ENCODE results near the gene PEX12. TPM values are rescaled to one million over a fixed set of nuclear protein-coding genes. Genes with fewer than 3 reads are reported as not detected.
A peak's percentile ranks its signal among the peaks of the same experiment; 100 is the strongest.

Gene PEX12
- total and polyA plus RNA-seq, 2 of the 4 experiments (the other 2 are of a cell fraction): 4.5 to 7.9 TPM

DNA sequence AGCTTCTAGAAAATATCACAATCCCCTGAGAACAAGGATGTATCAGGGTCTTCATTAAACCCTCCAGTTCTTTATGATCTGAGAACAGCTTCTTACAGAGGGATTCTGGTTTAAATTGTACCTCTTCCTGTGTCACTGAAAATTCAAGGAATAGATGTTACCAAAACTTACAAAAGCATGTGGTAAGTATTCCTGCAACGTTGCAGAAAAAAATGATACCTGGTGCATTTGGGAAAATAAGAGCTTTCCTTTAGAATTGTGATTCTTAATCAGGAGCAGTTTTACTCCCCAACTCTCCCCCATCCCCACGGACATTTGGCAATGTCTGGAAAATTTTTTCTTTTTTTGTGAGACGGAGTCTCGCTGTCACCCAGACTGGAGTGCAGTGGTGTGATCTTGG, 25.1 kb downstream of the PEX12 start:
- dilution Hi-C loops (cut with HindIII; ENCODE audit: low sequenced_read_pairs, unreplicated experiment): no loop called here
- intact Hi-C loops (cut with micrococcal nuclease): loop anchor here (1.0 kb wide), 1 partner anchor 88 kb away; no protein-coding TSS in a partner anchor
- no peaks in the 10 kb centered on the region for H3K4me1 ChIP-seq (ENCODE audit: control insufficient read depth, insufficient read depth, low read length)
- ChIA-PET POLR2A (ENCODE audit: unreplicated experiment) (no interaction called here), CTCF (no interaction called here)
- in situ Hi-C loops (cut with MboI; ENCODE audit: low sequenced_read_pairs): no loop called here
- H2AK9ac ChIP-seq (replicated peaks; ENCODE audit: low read depth, low read length, poor library complexity): no peak overlapping the region
- no peaks in the 10 kb centered on the region for H3K36me3 ChIP-seq (ENCODE audit: control insufficient read depth, insufficient read depth, low read length)
- ATAC-seq (ENCODE audit: low read depth) (no peak), DNase-seq (no peak)
- H2AK5ac ChIP-seq (ENCODE audit: low read depth, low read length): no peak overlapping the region
- no peak overlapping the region for H3K27ac ChIP-seq (ENCODE audit: insufficient read depth, low read length)
- H3K9me1 ChIP-seq (ENCODE audit: insufficient read depth, low read length): no peaks in the 10 kb centered on the region
- H2BK15ac ChIP-seq (ENCODE audit: low read depth, low read length): no peak overlapping the region
- H3K56ac ChIP-seq (ENCODE audit: extremely low read depth, insufficient read depth, low read length): no peak overlapping the region
- H3K27me3 ChIP-seq (ENCODE audit: control insufficient read depth, insufficient read depth, low read length): peaks cover 28% of the 10 kb centered on the region
- no peak overlapping the region for H3K18ac ChIP-seq (ENCODE audit: low read depth, low read length)
- H2AFZ ChIP-seq (replicated peaks; ENCODE audit: low read length, poor library complexity): no peak overlapping the region
- no TSS peak for BruUV-seq (replicated peaks)
- no peak overlapping the region for H4K91ac ChIP-seq (ENCODE audit: insufficient read depth, low read depth, low read length)
- H3K4me2 ChIP-seq (ENCODE audit: low read depth, low read length): no peak overlapping the region
- no peak overlapping the region for H4K8ac ChIP-seq (ENCODE audit: low read depth in 2 of 2, low read length in 2 of 2)
- no CpG with 5 or more reads among the region's 4 CpGs for WGBS, 2 experiments (ENCODE audit: extremely low coverage in 2 of 2, insufficient read length in 1 of 2)
- H3K9me3 ChIP-seq (ENCODE audit: control insufficient read depth, insufficient read depth, low read length): no peaks in the 10 kb centered on the region
- no peaks in the 10 kb centered on the region for H3K79me1 ChIP-seq (ENCODE audit: low read depth in 1 of 2, low read length in 2 of 2)
- H4K5ac ChIP-seq (ENCODE audit: low read depth, low read length): no peak overlapping the region
- no peak overlapping the region for H2BK120ac ChIP-seq (ENCODE audit: low read depth, low read length)
- TF ChIP-seq CHD1 (IDR thresholded peaks at IDR 0.05; ENCODE audit: low read depth, low read length) (no peak), MAFK (IDR thresholded peaks at IDR 0.05; ENCODE audit: low read depth, low read length) (peak; percentile 71)
- no peak overlapping the region for H3K23ac ChIP-seq (ENCODE audit: low read depth, low read length)
- H2BK5ac ChIP-seq (ENCODE audit: low read depth, low read length, poor library complexity, severe bottlenecking): no peak overlapping the region
- H3K4ac ChIP-seq (ENCODE audit: low read depth, low read length): no peak overlapping the region
- no peaks in the 10 kb centered on the region for H4K20me1 ChIP-seq (ENCODE audit: insufficient read depth, low read length)
- H3K9ac ChIP-seq (ENCODE audit: low read depth, low read length): no peak overlapping the region
- no peak overlapping the region for H3K4me3 ChIP-seq (ENCODE audit: insufficient read depth, low read depth, low read length)
- H3K14ac ChIP-seq (replicated peaks; ENCODE audit: low read depth, low read length): no peak overlapping the region
- no peak overlapping the region for H2BK20ac ChIP-seq (ENCODE audit: low read depth, low read length)

Data from IMR-90 (cell line).